ENCODE measurements around the gene ELMOD1. TPM values are rescaled to one million over a fixed set of nuclear protein-coding genes. Genes with fewer than 3 reads are reported as not detected.
A peak's percentile ranks its signal among the peaks of the same experiment; 100 is the strongest.

ELMOD1 gene
- total RNA-seq, 1 donor from 2014 or later: not detected

DNA sequence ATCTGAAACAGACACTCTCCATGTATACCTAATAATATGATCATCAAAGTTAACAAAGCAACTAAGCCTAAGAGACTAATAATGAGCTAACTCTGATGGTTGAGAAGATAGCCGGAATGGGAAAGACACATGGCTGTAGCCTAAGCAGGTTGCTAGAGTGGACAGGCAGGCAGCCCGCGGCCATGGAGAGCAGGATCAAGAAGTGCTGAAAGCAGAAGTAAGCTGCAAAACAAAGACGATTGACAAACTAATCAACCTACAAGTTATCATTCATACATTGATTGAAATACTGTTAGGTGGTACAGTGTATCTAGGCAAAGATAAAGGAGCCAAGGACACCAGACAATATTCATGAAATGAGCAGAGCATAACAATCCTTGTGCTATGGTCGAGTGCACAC, 91.6 kb downstream of the ELMOD1 start:
- Histone ChIP-seq H3K27me3 (no peaks in the 10 kb centered on the region), H3K4me3 (no peak overlapping the region), H3K36me3 (no peaks in the 10 kb centered on the region), H3K4me1 (no peaks in the 10 kb centered on the region), H3K27ac (no peak overlapping the region), H3K9me3 (no peaks in the 10 kb centered on the region)
- DNase-seq (ENCODE audit: low spot score in 2 of 2): no peak
- TF ChIP-seq, protein P1, sequence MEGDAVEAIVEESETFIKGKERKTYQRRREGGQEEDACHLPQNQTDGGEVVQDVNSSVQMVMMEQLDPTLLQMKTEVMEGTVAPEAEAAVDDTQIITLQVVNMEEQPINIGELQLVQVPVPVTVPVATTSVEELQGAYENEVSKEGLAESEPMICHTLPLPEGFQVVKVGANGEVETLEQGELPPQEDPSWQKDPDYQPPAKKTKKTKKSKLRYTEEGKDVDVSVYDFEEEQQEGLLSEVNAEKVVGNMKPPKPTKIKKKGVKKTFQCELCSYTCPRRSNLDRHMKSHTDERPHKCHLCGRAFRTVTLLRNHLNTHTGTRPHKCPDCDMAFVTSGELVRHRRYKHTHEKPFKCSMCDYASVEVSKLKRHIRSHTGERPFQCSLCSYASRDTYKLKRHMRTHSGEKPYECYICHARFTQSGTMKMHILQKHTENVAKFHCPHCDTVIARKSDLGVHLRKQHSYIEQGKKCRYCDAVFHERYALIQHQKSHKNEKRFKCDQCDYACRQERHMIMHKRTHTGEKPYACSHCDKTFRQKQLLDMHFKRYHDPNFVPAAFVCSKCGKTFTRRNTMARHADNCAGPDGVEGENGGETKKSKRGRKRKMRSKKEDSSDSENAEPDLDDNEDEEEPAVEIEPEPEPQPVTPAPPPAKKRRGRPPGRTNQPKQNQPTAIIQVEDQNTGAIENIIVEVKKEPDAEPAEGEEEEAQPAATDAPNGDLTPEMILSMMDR (IDR thresholded peaks at IDR 0.05): no peak
- intact Hi-C loops (cut with DNase I): no loop called here

DNA sequence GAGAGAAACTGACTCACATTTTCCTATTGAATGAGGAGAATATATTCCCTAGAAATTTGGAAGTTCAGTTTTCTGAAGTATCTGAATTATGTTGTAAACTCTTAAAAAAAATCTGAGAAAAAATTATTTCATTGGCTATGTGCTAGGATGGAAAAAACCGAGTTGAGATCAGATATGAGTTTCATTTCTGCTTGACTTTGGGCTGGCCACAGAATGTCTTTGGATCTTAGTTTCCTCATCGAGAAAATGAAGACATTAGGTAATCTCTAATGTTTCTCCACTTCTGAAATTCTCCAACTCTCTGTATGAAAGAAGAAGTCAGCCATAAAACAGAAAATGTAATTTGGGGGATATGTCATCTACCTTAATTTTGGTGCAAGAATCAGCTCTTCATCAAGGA, 92.1 kb downstream of the ELMOD1 start:
- no peak overlapping the region for H3K27ac ChIP-seq
- H3K4me3 ChIP-seq: no peak overlapping the region
- no peaks in the 10 kb centered on the region for H3K36me3 ChIP-seq
- no peaks in the 10 kb centered on the region for H3K4me1 ChIP-seq
- no peak for DNase-seq (ENCODE audit: low spot score in 2 of 2)
- no peaks in the 10 kb centered on the region for H3K9me3 ChIP-seq
- intact Hi-C loops (cut with DNase I): no loop called here
- H3K27me3 ChIP-seq: no peaks in the 10 kb centered on the region
- TF ChIP-seq, protein P1 (IDR thresholded peaks at IDR 0.05): no peak

- DNase-seq (ENCODE audit: low spot score in 2 of 2): no peak
- no peaks in the 10 kb centered on the region for H3K9me3 ChIP-seq
- H3K4me1 ChIP-seq: no peaks in the 10 kb centered on the region
- H3K4me3 ChIP-seq: no peak overlapping the region
- no peak overlapping the region for H3K27ac ChIP-seq
- H3K27me3 ChIP-seq: no peaks in the 10 kb centered on the region
- no peaks in the 10 kb centered on the region for H3K36me3 ChIP-seq
- intact Hi-C loops (cut with DNase I): no loop called here
- TF ChIP-seq, protein P1 (IDR thresholded peaks at IDR 0.05): no peak
These were observed 92.9 kb downstream of the ELMOD1 start for GRCh38 chr11:107683807-107684206.

DNA sequence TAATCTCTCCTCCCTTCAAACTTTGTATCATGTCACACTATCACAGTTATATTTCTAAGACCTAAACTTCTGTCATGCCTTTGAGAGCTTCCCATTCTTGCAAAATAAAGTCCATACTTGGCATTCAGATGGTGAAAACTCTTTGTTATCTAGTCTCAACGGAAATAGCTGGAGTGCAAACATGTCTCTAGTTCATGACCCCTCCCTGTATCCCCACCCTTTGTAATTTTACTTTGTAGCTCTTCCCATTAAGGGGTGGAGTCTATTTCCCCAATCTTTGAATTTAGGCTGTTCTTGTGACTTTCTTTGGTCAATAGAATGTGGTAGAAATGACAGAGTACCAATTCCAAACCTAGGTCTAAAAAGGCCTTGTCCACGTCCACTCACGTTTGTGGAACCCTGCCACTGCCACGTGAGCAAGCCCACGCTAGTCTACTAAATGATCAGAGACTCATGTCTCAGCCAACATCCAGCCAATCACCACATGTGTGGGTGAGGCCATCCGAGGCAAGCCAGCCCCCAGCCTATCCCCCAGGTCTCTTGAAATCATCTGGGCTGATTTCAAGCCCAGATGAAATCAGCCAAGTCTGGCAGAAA, 97.5 kb downstream of the ELMOD1 start:
- intact Hi-C loops (cut with DNase I): loop anchor here (2.0 kb wide), 2 partner anchors 112 to 124 kb away; partner anchors contain the start of gene ALKBH8

GRCh38 chr11:107689317-107690202, 98.6 kb downstream of the ELMOD1 start:
- no peaks in the 10 kb centered on the region for H3K36me3 ChIP-seq
- TF ChIP-seq, protein P1 (IDR thresholded peaks at IDR 0.05): peak; percentile 50 to 67 (median 63)
- no peaks in the 10 kb centered on the region for H3K9me3 ChIP-seq
- intact Hi-C loops (cut with DNase I): loop anchor here (2.0 kb wide), 2 partner anchors 113 to 125 kb away; partner anchors contain the start of gene ALKBH8
- no peak overlapping the region for H3K27ac ChIP-seq
- peak in 1 of 2 donors; percentile 83 for DNase-seq (ENCODE audit: low spot score in 2 of 2)
- peak overlapping the region in 1 of 2 donors; percentile 49 for H3K4me3 ChIP-seq
- peaks cover 0 to 13% of the 10 kb centered on the region in 2 donors for H3K4me1 ChIP-seq
- H3K27me3 ChIP-seq: no peaks in the 10 kb centered on the region

More for the DNA sequence above, 97.5 kb downstream of the ELMOD1 start:
- Histone ChIP-seq H3K36me3 (no peaks in the 10 kb centered on the region), H3K4me1 (peaks cover 0 to 13% of the 10 kb centered on the region in 2 donors), H3K27me3 (no peaks in the 10 kb centered on the region), H3K27ac (no peak overlapping the region), H3K9me3 (no peaks in the 10 kb centered on the region), H3K4me3 (no peak overlapping the region)
- no peak for DNase-seq (ENCODE audit: low spot score in 2 of 2)
- TF ChIP-seq, protein P1 (IDR thresholded peaks at IDR 0.05): no peak
